ENCODE results near the gene MLLT10.
A peak's percentile ranks its signal among the peaks of the same experiment; 100 is the strongest.

The MLLT10 gene

GRCh38 chr10:21517134-21518031, 16.6 kb upstream of the MLLT10 start:
- DNase-seq = peak; percentile 62

- DNase-seq = peak; percentile 31
Observed at GRCh38 chr10:21518149-21518640, 15.8 kb upstream of the MLLT10 start.

DNA sequence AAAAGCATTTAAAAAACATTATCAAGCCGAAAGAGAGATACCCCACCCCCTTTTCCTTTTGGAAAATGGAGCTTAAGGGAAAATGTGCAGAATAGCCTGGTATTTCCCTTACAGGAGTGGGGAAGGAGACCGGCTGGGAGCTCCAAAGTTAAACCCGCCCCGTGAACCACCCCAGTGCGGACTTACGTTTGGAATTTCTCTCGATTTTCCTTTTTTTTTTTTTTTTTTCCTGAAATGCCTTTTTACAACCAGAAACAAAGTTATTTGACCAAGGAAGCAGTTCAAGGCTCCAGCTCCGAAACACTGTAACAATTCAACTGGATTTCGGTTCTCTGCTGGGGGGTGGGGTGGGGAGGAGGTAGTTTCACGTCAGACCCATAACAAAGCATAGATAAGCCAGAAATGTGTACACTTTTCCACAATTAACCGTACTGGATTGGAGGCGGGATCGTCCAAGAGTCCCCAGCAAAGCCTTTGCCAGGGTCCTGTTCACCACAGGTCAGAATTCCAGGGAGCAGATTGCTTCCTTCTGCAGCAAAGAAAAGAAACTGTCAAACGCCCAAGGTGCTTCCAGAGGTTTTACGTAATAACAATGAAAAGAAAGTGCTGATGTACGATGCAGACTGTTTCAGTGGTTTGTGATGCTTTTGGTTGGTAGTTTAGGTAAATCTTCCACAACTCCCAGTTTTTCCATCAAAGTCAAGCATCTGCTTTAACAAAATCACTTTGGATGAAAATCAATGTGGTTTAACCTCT, 15.2 kb upstream of the MLLT10 start:
- no peak for DNase-seq

DNA sequence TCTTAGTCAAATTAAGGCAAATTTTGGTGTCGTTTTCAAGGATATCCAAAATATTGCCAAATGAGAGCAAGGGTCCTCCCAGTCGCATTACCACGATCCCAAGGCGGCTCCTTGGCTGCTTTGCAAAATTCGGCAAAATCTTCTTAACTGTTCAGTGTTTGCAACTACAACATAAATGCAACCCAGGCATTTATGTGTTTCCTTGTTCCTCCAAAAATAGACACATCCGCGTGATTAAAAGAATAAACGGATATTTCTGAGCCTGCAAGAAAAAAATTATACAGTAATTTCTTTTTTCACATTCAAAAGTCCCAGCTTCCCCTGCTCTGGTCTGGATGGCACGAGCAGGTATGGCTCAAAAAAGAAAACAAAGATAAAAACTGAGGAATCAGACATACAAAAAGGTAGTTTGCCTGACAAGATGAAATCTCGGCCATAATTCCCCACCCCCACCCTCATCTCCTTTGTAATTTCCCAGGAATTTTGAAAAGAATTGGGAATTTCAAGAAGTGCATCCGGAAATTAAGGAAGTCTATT, 14.6 kb upstream of the MLLT10 start:
- DNase-seq = peak; percentile 18

DNA sequence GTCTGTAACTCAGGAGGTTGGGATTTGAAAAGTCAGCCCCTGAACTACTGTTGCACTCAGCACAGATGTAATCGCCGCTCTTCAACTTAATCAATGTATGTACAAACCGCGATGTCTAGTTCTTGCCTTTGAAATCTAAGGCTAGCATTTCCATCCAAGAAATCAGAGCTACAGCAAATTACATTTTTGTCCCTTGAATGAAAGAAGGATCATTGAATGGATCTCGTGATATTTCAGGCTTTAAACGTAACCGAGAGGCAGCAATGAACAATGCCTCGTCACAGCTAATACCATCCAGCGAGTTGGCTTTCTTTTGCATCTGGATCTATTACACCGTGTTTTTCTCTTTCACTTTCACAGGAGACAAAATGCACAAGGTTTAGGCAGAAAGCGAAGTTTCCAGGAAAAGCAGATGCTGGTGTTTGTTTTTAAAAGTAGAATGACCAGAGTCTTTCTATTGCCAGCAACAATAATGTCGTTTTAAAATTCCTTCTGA, 14.0 kb upstream of the MLLT10 start:
- peak; percentile 62 for DNase-seq

GRCh38 chr10:21520509-21520908, 13.5 kb upstream of the MLLT10 start:
- DNase-seq = no peak

- no peak for DNase-seq
Observed at GRCh38 chr10:21520949-21521348, 13.1 kb upstream of the MLLT10 start.

DNA sequence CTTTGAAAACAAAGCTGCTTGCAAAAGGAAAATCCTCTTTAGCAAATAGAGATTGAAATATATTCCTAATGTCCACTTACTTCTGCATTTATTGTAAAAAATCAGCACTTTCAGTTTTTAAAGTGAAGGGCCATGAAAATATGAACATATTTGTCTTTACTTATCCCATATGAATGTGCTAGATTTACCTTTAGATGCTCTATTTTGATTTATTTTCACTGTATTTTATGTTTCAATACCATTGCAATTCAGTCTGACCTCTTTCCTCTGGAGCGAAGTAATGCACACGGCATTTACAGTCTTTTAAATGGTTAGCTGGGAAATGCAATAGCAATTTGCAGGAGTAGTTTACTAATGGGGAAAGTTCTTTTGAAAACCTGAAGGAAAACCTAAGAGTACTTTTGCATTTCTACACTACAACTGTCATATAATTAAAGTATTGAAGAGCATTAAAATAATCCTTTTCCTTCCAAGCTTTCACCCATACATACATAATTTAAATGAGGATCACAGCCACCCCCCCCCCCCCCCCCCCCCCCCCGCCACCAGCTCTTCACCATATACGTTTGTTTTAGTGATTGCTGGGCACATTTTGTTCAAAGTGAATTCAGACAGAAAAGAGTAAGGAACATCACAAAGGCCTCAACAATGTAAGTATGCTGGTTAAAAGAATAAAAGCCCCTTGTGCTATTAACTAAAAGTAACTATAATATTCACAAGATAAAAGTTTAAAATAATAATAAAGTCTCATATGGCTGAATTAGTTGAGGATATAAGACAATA, 12.1 kb upstream of the MLLT10 start:
- DNase-seq = no peak

- no peak for DNase-seq
Observed at GRCh38 chr10:21522631-21523406, 11.2 kb upstream of the MLLT10 start.

DNA sequence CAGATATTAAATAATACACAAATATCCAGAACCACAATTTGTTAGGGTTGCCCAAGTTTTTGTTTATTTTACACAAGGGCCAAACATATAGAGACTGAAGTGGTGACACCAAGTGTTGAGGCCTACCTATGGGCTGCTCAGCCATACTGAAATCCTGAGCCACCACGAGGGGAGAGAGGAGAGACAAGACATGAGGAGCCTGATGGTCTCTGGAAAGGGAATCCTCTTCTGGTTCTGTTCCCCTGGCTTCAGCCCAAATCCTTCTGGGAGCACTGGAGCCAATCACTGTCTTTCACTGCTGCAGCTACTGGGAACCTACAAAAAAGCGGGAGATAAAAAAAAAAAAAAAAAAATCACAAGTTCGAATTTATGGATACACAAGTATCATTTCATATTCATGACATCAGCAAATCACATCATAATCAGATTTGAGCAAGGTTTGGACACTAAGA, 10.4 kb upstream of the MLLT10 start:
- DNase-seq = no peak

GRCh38 chr10:21524131-21524525, 9.9 kb upstream of the MLLT10 start:
- no peak for DNase-seq

DNA sequence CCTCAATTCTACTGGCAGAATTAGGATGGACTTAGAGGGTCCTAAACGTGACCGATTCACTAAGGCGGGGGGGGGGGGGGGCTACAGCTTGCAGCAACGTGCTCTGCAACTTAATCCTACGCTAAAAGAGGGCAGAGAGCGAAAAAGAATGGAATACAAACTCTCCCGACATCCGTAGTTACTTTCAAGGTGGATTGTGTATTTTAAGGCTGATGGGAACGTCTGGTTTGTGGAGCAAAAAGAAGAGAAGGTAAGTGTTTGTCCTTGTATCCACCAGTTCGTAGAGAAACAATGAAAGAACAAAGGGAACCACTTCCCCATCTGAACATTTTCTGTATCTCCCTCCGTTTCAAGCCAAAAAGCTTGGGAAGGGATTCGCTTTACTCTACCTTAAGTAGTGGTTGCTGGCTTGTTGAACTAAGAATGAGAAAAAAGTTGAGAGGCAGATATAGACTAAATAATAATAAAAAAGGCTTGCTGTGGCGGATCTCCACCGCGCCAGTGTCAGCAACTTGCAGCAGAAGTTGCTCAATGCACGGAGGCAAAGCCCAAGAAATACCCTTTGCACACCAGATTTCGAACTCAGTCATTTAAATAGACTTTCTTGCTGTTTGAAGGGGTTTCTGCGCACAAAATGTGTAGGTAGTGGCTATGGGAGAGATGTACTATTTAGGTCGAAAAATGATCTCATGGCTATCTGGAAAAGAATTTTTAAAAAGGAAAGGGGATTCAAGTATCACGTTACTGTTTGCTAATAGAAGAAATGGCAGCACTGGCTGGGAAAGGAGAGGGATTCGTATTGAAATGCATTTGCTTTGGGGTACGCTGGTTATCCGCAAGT, 9.3 kb upstream of the MLLT10 start:
- peak; percentile 50 for DNase-seq

- peak; percentile 85 for DNase-seq
Observed at GRCh38 chr10:21525367-21526187, 8.5 kb upstream of the MLLT10 start, which contains the start of gene SKIDA1. TSS of gene SKIDA1 (minus strand) at chr10:21525682. CDS start at chr10:21517822, 7,860 bp downstream.

GRCh38 chr10:21526188-21526859, 7.7 kb upstream of the MLLT10 start:
- peak; percentile 70 for DNase-seq

DNA sequence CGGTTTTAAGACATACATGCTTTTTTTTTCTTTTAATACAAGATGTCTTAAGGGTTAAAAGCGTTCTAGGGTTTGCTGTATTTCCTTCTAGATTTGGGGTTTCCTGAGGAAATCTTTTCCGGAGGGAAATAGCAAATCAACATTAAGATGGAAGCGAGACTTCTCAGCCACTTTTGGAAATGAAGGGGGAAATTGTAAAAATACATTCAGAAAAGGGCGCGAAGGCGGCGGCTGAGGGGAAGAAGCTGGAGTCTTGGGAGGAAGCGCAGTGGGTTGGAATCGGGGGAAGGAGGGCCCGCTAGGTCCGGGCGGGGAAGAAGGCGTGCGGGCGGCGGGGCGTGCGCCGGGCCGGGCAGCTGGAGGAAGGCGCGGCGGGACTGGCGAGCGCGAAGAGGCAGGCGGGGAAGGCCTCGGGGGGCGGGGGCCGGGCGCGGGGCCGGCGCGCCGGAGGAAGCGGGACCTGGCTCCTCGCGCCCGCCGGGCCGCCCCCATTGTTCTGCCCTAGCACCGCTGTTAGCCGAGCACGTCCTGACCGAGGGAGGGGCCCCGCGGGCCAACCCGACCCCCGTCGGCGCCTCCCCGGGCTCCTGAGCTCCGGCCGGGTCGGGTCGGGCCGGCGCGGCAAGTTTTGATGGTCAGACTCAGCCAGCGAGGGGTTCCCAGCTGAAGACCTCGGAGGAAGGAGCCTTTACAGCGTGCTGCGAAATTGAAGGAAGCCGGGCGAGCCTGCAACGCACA, 7.0 kb upstream of the MLLT10 start:
- DNase-seq = peak; percentile 70

GRCh38 chr10:21527598-21528235, 6.3 kb upstream of the MLLT10 start:
- DNase-seq = peak; percentile 33

- peak; percentile 21 for DNase-seq
Observed at GRCh38 chr10:21528236-21529031, 5.6 kb upstream of the MLLT10 start.
